Adipose tissue (tissue), 3 donors: Measurements from ENCODE around the gene COL8A1. TPM values are rescaled to one million over a fixed set of nuclear protein-coding genes. Genes with fewer than 3 reads are reported as not detected.

Experiments used
- H3K27ac ChIP-seq: one replicate; pipeline ENCODE4 v1.5.1; 2013; ENCODE audit warnings: low read depth, low read length
- WGBS, 3 donors: extraction: QIAGEN DNeasy Blood & Tissue Kit; methylation state at CpG; one replicate each; pipeline ENCODE4 v1.1.7; 2013; 5-methylcytosine and 5-hydroxymethylcytosine counted together
- polyA plus RNA-seq, 3 donors: library from polyadenylated mRNA; stranded (reverse); fragments of 200-250 nt; gene quantifications; one replicate each; pipeline ENCODE4 v1.2.3, GENCODE V29; 2013
- donor health status: healthy with polysubstance abuse.
- donor health status: Bipolar disorder and iron deficiency.
- donor health status: healthy.

The COL8A1 gene
- polyA plus RNA-seq, 3 donors: 0.60 to 12.7 (median 11.7) TPM

DNA sequence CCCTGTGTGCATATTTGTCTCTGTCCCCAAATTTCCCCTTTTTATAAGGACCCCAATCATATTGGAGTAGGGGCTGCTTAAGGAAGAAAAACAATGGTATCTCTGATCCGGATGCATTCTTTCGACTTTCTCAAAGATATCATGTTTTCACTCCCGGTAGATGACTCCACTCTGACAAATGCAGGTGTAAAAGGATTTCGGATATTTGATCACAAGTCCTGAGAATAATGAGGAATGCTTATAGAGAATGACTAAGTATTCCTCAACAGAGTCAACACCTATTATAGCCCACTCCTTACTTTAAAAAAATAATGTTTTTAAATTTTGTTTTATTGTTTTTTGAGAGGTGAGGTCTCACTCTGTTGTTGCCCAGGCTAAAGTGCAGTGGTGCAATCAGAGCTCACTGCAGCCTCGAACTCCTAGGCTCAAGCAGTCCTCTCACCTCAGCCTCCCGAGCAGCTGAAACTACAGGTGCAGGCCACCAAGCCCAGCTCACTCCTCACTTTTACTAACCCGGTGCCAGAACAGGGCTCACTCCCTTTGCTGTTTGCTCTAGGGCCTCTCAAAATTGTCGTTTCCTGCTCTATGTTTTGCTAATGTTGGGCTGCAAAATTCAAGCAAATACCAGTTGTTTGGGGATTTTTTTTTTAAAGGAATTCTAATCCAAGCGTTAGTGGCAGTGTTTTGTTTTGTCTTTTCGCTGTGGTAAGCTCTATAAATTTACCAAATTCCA lies 24.6 kb downstream of the COL8A1 start:
- H3K27ac ChIP-seq: no peak overlapping the region
- WGBS, 3 donors: 58 to 80% (median 79%) methylated on average over 10 of the region's 10 CpGs

DNA sequence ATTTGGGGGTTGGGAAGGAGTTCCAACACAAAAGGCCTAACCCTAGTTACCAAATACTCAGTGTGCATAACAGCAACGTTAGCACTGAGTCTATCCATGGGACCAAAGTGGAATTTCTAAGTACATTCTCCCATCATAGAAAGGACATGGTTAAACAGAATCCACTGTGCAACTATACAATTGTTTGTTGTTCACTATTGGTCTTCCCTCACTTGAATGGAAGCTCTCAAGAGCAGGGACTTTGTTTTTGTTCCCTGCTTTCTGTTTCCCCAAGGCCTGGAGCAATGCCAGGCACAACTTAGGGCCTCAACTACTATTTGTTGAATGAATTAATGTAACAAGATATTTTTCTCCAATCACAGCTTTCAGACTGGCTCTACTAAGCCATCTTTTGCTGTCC lies 25.6 kb downstream of the COL8A1 start:
- 23 to 54% (median 48%) methylated on average over 1 of the region's 1 CpG for WGBS, 3 donors
- H3K27ac ChIP-seq: no peak overlapping the region

DNA sequence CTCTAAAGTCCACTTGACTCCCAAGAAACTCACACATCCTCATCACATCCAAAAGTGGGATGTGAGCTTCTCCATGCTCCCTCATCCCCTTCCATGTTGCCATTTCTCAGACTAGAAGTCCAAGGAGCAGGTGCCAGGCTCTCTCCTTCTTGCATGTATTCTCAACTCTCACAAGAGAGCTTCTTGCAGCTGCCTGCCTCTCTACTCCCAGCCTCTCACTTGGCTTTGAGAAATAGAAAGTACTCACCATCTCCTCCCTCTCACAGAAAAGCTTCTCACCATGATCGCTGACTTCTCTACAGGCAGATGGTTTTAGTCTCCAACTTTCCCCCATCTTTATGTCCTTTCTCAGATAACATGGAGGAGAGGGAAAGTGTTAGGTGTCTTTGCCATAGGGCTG lies 26.6 kb downstream of the COL8A1 start:
- 88 to 97% (median 90%) methylated on average over 1 of the region's 1 CpG for WGBS, 3 donors
- H3K27ac ChIP-seq: no peak overlapping the region

DNA sequence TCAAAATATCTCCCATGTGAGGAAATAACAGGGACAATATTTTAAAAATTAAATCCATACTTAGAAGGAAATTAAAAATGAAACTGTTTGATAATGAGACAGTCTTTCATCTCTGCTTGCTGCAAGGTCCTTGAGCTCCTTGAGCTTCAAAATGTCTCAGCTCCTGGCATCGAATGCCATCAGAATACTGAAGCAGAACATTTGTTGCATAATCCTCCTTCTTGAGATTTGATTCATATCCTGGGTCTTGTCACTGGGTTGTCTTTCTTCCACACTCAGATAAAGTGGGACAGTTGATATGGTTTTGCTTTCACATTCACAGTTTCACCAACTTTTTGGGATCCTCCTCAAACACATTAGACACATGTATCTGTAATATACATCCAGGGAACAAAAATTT lies 27.8 kb downstream of the COL8A1 start:
- H3K27ac ChIP-seq: no peak overlapping the region
- WGBS, 3 donors: 68 to 78% (median 71%) methylated on average over 1 of the region's 1 CpG

DNA sequence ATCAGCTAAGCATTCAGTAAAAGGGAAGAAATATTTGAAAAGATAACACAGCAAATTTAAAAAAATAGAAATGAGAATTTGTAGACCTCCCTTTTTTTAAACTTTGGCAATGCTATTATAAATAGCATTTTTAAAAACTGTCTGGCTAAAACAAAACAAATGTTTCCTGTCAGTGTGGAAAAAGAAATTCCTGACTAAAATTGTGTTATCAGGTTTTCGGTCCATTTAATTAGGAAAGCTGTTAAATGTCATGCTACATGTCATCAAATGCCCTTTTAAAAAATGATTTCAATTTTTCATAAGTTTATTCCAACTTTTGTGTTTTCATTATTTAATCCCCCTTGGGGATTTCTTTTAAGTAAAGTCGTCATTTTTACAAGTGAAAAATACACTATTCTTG lies 29.6 kb downstream of the COL8A1 start:
- H3K27ac ChIP-seq: no peak overlapping the region
- WGBS, 3 donors: 42 to 66% (median 51%) methylated on average over 2 of the region's 2 CpGs

DNA sequence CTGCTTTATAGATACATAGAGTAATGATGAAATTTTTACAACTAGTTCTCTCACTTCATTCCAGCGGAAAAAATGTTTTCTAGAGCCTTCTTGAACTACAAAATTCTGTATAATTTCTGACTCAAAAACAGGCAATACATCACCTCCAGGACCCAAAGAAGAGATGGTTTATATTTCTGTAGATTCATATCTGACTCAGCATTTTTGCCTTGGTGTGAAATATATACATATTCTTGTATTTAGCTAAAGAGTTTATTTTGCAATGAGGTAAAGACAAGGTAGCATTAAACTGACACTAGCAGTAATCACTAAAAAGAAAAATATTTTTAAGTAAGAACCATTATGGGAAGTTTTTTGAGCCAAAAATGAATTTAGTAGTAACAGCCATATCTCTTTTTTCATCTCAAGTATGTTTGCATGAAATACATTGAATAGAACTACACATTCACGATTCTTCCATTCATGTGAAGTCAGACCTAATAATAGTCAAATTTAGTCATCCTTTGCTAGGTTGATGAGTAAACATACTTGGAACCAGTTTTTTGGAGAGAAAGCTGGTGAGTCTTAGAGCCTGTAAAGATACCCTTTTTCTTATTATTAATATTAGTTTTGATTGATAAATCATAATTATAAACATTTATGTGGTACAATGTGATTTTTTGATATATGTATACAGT lies 31.6 kb downstream of the COL8A1 start:
- 83 to 86% (median 84%) methylated on average over 2 of the region's 2 CpGs for WGBS, 3 donors
- no peak overlapping the region for H3K27ac ChIP-seq

DNA sequence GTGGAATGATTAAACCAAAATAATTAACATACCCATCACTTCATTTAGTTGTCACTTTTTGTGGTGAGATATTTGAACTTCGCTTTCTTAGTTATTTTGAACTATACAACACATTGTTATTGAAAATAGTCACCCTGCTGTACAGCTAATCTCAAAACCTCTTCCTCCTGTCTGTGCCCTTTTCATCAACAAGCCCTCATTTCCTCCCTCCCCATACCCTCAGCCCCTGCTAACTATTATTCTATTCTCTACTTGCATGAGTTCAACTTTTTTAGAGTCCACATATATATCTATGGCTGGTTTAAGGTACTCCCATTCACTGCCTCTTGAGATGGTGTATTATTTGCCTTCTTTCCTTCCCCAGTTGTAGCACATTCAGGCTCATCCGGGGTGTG lies 32.2 kb downstream of the COL8A1 start:
- H3K27ac ChIP-seq: no peak overlapping the region
- 71 to 80% (median 79%) methylated on average over 2 of the region's 2 CpGs for WGBS, 3 donors

DNA sequence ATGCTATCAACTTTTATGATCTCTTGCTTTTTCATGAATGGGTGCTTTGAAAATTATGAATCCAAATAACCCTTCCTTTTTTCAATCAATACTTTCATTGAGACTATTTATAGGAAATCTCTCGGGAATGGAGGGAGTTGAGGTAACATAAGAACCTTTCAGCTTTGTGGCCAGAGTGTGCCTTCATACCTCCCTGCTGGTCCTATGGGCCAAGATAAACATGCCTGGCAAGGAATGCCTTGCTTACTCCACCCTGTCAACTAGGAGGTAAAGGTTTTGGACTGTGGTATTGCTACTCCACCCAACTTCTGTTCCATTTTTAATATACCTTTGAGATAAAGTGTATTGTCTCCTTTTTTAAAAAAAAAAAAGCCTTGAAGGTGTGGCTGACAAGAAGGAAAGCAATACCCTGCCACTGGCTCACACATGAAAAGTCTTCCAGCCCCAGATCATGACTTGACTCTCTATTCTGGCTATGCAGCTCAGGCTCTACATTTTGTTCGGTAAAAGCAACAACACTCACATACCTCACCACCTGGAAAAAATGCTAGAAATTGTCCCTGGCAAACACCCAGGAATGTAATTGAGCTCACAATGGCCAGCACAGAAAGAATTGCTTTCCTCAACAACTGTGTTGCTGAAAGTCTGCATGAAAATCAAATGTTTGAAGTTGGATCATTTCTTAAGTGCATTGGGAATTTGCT lies 35.8 kb downstream of the COL8A1 start:
- 46 to 75% (median 72%) methylated on average over 2 of the region's 2 CpGs for WGBS, 3 donors
- no peak overlapping the region for H3K27ac ChIP-seq

DNA sequence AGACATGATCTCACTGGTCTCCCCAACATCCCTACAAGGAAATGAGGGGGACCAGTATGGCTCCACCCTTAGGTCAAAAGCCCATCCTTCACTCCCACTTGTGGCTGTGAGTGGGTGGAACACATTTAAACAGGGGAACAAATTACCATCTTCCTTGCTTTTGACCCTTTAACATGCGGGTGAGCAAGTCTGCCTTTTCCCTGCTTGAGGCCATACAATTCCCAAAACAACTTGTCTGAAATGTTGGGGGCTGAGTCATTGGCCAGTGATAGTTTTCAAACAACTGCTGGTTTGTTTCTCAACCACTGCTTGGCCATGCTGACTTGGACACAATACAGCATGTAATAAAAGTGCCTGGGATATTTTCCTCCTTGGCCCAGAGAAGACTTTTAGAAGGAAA lies 39.6 kb downstream of the COL8A1 start:
- 64 to 79% (median 68%) methylated on average over 1 of the region's 1 CpG for WGBS, 3 donors
- H3K27ac ChIP-seq: no peak overlapping the region

DNA sequence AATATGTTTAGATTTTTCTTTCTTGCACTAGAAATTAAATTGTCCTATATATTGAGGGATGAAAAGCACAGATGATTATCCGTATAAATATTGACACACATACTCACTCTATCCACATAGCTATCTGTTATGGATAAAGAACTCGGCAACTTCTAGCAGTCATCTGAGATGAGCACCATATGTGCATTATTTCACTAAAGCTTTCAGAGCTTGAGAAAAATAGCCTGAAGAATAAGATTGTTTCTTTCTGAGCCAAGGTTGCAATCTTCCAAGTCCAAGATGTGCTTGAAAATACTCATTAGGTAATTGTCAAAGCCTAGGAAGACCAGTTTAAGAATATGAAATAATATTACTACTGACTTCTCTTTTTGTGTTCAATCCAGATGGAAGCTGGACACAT lies 40.5 kb downstream of the COL8A1 start:
- no peak overlapping the region for H3K27ac ChIP-seq
- 54 to 68% (median 60%) methylated on average over 2 of the region's 2 CpGs for WGBS, 3 donors

DNA sequence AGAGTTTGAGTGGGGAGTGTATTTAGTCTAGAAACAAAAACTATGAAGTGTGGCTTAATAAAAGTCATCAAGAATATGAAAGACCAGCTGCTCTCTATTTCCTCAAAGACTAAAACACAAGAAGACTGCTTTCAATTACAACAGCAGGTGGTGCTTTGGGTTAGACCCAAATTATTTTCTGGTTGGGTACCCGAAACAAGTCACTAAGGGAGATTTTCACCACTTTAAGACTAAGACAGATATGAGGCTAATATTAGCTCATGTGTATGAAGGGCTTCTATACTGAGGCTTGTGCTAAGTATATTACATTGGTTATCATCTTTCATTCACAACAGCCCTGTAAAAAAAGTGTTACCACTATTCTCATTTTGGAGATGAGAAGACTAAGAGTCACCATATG lies 43.1 kb downstream of the COL8A1 start:
- H3K27ac ChIP-seq: no peak overlapping the region
- 65 to 83% (median 81%) methylated on average over 1 of the region's 1 CpG for WGBS, 3 donors

DNA sequence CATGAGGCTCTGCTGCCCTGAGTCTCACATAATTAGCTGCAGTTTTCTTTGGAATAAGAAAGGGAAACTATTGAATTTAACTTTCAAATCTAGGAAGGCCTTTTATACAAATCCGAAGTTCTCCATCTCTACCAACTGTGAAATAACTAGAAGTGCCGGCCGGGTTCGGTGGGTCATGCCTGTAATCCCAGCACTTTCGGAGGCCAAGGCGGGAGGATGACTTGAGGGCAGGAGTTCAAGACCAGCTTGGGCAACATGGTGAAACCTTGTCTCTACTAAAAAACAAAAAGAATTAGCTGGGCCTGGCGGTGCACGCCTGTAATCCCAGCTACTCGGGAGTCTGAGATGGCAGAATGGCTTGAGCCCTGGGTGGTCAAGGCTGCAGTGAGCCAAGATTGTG lies 43.6 kb downstream of the COL8A1 start:
- no peak overlapping the region for H3K27ac ChIP-seq
- 94 to 97% (median 96%) methylated on average over 9 of the region's 9 CpGs for WGBS, 3 donors

DNA sequence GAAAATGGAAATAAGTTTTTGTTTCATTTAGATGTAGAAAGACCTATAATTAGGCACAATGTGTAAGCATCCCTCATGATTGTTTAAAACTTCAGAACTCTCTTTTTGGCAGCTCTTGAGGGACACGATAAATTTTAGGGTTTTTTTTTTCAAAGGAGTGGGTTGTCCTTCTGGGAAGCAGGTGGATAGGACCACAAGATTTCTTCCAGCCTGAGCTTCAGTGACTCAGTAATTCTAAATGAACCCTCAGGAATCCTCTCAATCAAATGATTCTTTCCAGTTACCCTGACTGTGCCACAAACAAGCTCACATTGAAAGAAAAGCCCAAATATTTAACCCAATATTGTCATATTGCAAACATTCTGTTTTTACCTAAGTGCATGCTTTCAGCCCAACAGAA lies 45.1 kb downstream of the COL8A1 start:
- no peak overlapping the region for H3K27ac ChIP-seq
- 56 to 58% (median 56%) methylated on average over 1 of the region's 1 CpG for WGBS, 3 donors

DNA sequence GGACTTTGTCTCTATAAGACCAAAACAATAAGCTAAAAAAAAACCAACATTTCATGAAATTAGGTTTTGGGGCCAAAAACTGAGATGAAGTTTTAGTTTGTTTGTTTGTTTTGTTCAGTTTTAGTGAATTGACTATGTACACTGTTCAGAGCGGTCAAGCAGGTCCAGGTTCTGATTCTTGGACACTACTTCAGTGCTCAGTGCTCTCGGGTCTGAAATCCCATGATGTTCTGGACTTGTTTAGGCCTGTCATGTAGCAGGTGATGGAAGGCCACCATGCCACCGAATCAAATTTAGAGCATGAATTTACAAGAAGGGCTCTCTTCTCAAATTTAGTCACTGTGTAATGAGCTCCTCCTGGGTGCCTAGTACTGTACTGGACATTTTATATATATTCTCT lies 45.5 kb downstream of the COL8A1 start:
- WGBS, 3 donors: 91 to 99% (median 92%) methylated on average over 3 of the region's 3 CpGs
- H3K27ac ChIP-seq: no peak overlapping the region

DNA sequence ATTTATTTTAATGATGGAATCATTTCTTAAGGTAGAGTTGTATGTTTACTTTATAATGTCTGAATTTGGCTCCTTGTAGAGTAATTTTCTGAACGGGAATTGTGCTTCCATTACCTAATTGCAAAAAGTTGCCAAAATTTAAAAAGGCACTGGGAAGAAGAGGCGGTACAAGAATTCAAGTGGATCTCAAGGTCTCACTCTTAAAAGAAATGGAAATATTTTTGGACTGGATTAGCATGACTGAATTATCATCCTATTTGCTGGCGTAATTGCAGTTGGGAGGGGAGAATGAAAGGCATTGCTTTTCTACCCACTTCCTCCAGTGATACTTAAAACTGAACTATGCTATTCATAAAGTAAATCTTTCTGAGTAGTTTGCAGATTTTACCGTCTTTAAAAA lies 46.2 kb downstream of the COL8A1 start:
- no peak overlapping the region for H3K27ac ChIP-seq
- 48 to 69% (median 65%) methylated on average over 4 of the region's 4 CpGs for WGBS, 3 donors

DNA sequence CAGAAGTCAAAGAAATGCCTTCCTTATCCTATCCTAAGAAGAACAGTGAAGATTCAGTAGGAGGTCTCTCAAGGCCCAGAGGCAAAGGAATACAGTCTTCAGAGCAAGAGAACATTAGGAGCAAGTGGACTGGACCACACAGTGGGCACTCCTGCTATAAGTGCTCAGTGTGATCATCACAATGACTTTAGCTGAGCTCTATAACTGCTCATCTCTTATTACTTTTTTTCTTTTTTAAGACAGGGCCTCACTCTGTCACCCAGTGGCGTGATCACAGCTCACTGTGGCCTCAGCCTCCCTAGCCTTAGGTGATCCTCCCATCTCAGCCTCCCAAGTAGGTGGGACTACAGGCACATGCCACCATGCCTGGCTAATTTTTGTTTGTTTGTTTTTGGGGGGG lies 48.1 kb downstream of the COL8A1 start:
- no peak overlapping the region for H3K27ac ChIP-seq
- 47 to 86% (median 67%) methylated on average over 1 of the region's 1 CpG for WGBS, 3 donors

DNA sequence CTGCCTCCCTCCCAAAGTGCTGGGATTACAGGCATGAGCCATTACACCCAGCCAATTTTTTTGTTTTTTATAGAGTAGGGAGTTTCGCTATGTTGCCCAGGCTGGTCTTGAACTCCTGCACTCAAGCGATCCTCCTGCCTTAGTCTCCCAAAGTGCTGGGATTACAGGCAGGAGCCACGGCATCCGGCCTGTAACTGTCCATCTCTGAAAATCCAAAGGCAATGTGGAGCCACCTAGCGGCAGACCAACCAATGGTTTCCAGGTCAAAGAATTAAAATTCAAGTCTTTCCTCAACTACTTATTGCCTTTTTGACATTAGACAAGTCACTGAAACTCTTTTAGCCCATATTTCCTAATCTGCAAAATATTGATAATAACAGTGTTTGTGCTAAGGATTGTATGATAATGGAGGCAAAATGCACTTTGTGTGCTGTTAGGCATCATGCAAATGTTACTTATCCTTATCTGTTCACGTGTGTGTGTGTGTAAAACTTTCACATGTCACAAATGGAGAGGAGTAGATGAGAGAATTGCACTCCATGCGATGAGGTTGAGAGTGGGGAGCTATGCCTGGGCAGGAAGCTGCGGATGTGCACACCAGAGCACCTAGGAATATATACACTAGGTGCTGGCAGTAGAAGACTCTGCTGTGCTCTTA lies 48.7 kb downstream of the COL8A1 start:
- no peak overlapping the region for H3K27ac ChIP-seq
- 25 to 44% (median 43%) methylated on average over 8 of the region's 8 CpGs for WGBS, 3 donors

DNA sequence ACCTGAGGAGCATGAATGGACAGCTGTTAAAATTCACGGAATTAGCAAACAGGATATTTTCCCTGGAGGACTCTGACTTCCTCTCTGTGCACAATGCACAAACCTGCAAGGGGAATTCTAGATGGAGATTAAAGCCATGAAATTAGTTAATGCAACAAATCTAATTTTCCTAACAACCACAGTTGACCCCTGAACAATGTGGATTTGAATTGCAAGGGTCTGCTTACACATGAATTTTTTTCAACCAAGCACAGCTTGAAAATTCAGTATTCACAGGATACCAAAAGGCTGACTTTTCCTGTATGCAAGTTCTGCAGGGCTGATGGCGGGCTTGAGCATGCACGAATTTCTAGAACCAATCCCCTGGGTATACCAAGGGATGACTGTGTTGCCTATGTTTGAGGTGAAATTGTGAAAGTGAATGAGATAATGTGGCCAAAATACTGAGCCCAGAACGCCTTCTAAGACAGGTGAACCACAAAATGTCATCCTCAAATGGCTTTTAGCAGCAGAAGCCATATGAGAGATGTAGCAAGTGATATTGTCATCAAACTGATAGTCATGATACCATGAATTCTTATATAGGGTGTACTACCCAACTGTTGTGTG lies 52.5 kb downstream of the COL8A1 start:
- WGBS, 3 donors: 61 to 72% (median 66%) methylated on average over 4 of the region's 4 CpGs
- H3K27ac ChIP-seq: no peak overlapping the region

DNA sequence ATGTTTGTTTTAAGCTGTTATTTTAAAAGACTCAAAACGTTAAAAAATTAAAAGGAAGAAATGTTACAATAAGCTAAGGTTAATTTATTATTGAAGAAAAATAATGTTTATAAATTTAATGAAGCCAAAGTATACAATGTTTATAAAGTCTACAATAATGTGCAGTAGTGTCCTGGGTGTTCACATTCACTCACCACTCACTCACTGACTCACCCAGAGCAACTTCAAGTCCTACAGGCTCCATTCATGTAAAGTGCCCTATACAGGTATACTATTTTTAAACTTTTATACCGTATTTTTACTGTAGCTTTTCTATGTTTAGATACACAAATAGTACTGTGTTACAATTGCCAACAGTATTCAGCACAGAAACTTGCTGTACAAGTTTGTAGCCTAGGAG lies 55.2 kb downstream of the COL8A1 start:
- H3K27ac ChIP-seq: no peak overlapping the region
- WGBS, 3 donors: 69 to 90% (median 84%) methylated on average over 2 of the region's 2 CpGs
